Smooth muscle cell of the coronary artery (primary cell): Measurements from ENCODE around the gene PYDC2. TPM values are rescaled to one million over a fixed set of nuclear protein-coding genes. Genes with fewer than 3 reads are reported as not detected.

Experiments
- total RNA-seq: library from RNA; depleted of rRNA; stranded (reverse); fragments of >200 nt; gene quantifications from 2 replicates; pipeline ENCODE4 v1.2.3, GENCODE V29; 2014; ENCODE audit warnings: low replicate concordance

Gene PYDC2
- not detected in 2 replicates for total RNA-seq

GRCh38 chr3:191461113-191461595 is at the start of gene PYDC2:
Gene PYDC2, plus strand, starts transcription at chr3:191461163. Its CDS starts 0 bp downstream, at chr3:191461163.

Other genes starting within 250 kb of the PYDC2 start
- gene CCDC50, start 131.8 kb upstream of the PYDC2 start, total RNA-seq = 38.6 and 72.0 TPM in 2 replicates
- gene UTS2B, start 130.6 kb upstream of the PYDC2 start, total RNA-seq = 0.23 and 0.38 TPM in 2 replicates